T-helper 2 cell (primary cell): Measurements from ENCODE around the gene SOX12.
"Not testable (repeated sequence)": the region's sequence is repeated elsewhere in the genome, so short reads cannot be mapped to it uniquely, and the experiment has no call there.

Source experiments
- DNase-seq, 5 experiments: peaks; one replicate each; pipeline versions ENCODE4 v3.0.0 to v3.0.0-alpha.2; 2012 to 2022

SOX12 gene

DNA sequence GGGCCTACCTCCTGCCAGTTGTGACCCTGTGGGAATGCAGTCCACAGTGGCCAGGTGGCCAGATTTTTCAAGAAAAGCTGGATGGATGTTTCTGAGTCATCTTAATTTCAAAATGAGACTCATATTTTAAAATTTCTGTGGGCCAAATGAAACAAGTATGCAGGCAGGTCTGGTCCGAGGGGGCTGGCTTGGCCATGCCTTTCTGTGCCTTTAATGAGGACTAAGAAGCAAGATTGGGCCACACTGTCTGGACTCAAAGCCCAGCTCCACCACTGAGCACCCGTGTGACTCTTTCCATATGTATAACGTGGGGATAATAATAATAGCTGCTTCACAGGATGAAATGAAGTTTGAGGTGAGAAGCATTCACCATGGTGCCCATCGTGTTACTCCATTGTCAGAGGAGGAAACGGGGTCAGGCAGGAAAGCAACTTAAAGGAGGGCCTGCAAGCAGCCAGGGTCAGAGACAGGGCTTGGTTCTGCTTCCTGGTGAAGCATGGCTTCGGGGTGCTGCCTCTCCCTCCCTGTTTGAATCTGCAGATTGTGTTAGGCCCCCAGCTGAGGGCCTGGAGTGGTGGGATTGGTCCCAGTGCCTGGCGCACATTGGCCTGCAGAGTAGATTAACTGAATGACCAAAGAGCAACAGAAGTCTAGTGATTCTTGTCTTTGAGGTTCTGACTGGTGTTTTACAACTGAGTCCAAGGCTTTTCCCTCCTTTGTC, 3.8 kb downstream of the SOX12 start:
- DNase-seq = no peak

DNA sequence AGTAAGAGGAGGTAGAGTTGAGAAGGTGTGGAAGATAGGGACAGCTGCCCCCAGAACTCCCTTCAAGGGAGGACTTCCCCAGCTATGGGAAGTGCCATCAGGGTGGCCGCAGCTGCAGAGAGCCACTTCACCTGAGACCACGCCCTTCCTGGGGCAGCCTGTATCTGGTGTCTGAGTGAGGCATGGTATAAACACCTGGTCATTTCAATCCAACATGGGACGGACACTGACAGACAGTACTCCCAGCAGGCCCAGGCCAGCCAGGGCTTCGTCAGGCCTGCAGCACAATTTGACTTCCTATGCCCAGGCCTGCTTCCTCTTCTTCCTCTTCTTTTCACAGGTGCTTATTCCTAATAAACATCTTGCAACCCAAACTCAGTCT, 4.5 kb downstream of the SOX12 start:
- DNase-seq = no peak

DNA sequence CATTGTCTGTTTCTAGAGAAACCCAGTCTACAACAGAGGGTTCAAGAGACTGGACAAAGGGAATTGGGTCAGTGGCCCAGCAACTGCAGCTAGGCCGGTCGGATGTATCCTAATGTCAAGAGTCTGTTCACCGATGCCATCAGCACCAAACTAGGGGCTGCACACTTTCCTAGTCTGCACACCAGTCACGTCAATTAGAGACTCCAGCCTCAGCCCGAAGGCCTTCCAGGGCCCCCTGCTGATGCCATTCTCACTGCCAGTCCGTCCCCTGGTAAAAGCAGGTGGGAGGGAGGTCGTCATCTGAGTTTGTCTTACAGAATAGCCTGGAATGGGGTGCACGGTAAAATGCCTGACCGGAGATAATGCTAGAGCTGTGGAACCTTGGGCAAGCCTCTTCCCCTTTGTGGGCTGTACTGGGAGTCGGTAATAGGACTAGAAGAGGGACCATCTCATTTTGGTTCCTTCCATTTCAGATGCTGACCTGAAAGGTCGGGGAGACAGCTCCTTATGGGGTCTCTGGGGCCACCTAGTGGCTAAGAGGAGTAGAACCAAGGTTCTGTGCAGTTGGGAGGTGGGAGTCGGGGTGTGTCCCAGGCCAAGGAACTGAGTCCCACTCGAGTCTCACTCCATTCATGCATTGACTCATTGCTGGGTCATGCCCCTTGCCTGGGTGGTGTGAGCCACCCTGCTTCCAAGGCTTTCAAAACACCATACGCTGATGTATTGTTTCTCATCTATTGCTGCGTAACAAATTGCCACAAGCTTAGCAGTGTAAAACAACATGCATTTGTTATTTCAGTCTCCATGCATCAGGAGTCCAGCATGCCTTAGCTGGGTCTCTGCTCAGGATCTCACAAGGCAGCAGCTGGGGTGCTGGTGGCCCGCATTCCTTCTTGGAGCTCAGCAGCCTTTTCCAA, 5.1 kb downstream of the SOX12 start:
- peak in 4 of 5 experiments; percentile 43 to 69 (median 50) for DNase-seq

DNA sequence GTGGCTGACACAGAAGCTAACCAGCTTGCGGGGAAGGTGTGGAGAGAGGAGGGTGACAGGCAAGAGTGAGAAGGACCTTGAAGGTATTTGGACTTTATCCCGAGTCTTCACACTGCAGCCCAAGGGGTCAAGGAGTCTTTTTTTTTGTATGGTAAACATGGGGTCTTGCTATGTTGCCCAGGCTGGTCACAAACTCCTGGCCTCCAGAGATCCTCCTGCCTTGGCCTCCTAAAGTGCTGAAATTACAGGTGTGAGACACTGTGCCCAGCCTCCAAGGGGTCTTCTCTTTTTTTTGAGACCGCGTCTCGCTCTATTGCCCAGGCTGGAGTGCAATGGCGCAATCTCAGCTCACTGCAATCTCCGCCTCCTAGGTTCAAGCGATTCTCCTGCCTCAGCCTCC, 9.2 kb downstream of the SOX12 start:
- no peak for DNase-seq

DNA sequence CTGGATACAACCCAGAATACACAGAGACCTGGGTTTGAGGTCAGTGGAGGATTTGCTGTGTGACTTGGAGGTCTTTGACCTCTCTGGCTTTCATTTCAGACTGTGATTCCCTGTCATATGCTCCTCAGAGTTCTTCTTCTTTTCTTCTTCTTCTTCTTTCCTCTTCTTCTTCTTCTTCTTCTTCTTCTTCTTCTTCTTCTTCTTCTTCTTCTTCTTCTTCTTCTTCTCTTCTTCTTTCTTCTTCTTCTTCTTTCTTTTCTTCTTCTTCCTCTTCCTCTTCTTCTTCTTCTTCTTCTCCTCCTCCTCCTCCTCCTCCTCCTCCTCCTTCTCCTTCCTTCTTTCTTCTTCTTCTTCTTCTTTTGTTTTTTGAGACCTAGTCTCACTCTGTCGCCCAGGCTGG, 10.7 kb downstream of the SOX12 start:
- not testable (repeated sequence) for DNase-seq

DNA sequence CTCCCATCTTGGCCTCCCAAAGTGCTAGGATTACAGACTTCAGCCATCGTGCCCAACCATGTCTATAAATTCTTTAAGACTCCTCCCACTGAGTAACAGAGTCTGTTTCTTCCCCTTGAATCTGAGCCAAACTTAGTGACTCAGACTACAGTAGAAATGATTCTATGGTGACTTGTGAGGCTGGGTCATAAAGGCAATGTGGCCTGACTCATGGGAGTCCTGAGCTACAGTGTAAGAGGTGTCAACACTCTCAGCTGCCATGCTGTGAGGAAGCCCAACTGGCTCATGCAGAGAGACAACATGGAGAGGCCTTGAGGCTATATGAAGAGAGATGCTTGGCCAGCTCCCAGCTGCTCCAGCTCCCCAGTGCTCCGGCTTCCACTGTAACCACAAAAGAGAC, 16.3 kb downstream of the SOX12 start:
- peak in 1 of 5 experiments; percentile 26 for DNase-seq

DNA sequence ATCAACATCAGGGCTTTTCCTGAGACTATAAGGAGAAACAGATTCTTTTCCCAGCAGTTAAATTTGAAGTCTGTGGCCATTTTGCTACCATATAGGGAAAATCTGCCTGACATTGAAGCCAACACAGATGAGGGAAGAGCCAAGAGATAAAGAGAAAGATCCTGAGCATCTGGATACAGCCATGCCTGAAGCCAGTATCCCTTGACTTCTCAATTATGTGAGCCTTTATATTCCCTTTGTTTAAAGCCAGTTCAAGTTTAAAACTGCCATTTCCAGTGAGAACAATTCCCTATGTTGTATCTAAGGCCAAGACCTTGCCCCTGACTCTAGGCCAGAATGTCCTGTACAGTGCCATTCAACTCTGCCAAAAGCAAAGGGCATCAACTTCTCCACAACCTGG, 17.8 kb downstream of the SOX12 start:
- no peak for DNase-seq

DNA sequence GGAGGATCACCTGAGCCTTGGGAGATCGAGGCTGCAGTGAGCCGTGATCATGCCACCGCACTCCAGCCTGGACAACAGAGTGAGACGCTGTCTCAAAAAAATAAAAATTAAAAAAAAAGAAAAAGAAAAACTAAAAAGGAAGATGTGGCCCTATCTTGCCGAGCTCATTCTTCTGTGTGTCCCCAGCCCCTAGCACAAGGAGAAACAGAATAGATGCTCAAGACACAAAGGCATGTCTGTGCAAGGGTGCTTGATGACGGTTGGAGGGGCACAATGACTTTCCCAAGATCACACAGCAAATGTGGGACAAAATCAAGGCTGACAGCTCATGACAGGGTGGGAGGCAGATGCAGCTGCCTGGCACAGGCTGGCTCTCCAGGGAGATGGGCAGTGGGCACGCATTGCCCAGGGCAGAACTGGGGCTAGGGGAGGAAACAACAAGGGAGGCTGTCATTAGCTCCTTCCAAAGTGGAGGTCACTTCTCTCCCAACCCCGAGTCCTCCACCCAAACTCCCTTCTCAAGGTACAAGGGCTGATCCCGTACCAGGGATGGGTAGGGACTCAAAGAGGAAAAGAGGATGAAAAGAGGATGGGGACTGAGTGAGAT, 20.8 kb downstream of the SOX12 start:
- no peak for DNase-seq

DNA sequence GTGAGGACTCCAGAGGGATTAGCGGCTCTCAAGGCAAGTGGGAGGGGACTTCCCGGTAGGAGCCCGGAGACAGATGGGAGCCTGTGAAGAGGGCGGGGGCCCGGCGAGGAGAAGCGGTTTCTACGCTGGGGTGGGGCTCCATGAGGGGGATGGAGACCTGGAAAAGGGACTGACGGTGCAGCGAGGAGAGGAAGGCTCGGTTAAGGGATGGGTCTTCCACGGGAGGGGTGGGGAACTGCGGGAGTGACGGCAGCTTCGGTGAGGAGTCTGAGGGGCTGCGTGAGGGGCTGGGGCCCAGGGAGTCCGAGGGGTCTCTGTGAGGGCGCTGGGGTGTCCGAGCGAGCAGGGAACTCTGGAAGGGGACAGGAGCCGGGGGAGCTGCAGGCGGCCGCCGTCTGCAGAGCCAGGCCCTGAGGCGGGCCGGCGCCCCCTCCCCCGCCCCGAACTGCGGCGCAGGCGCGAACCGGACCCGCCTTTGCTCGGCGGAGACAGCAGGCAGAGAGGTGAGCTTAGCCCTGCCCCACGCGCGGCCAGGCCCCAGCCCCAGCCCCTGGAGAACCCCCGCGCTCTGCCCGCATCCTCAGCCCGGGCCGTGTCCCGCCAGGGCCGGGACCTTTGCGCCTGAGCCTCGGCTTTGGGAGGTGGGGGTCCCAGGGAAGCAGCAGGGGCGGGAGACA, 21.4 kb downstream of the SOX12 start, which contains the start of gene NRSN2:
Gene NRSN2, plus strand, starts transcription at position 472 of the 677 bp plus-strand sequence. CDS start 2,533 bp downstream, outside the sequence.
- peak in 1 of 5 experiments; percentile 27 for DNase-seq

DNA sequence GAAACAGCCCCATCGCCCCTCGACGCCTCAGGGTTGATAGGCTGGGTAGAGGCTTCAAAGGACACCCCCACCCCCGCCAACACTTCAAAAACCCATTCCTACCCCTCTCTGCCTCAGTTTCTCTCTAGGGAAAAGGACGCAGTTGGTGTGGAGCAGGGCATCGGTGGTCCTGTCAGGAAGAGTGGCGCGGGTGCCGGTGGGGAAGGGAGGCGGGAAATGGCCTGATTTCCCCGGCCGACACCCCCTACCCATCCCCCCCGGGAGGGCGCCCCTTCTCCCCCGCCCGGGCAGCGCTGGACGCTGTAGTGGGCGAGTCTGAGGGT, 21.9 kb downstream of the SOX12 start:
- no peak for DNase-seq

DNA sequence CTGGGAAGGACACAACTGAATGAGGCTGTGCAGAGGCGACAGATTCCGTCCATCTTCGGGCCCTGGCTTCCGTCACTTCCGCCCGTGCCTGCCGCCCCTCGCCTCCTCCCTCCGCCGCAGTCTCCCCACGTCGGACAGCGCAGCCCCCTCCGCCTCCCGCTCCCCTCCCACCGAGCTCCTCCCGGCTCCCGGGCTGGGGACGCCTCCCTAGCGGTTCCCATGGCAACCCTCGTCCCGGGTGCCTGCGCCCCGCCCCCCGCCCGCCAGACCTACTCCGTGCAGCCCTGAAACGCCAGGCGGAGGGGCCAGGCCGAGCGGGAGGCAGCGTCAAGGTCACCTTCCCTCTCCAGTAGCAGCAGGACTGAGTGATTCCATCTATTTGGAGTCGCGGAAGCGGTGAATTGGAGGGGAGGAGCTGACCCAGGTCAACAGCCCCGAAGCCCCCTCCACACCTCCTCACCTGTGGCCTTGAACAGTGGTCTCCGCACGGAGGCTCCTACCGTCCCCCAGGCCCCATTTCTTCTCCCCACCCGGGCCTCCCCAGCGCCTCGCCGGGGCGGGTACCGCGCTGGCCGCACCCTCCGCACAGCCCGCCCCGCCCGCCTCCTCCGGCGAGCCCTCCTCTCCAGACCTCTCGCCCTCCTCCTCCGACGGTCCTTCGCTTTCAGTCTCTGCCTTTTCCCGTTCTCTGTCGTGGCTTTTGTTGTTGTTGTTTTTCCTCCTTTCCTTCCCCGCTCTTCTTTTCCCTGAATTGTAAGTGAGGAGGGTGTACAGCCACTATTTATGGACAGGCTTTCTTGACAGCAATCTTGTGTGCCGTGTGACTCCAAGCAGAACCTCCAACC, 22.5 kb downstream of the SOX12 start:
- DNase-seq = peak; percentile 29 to 77 (median 46)

DNA sequence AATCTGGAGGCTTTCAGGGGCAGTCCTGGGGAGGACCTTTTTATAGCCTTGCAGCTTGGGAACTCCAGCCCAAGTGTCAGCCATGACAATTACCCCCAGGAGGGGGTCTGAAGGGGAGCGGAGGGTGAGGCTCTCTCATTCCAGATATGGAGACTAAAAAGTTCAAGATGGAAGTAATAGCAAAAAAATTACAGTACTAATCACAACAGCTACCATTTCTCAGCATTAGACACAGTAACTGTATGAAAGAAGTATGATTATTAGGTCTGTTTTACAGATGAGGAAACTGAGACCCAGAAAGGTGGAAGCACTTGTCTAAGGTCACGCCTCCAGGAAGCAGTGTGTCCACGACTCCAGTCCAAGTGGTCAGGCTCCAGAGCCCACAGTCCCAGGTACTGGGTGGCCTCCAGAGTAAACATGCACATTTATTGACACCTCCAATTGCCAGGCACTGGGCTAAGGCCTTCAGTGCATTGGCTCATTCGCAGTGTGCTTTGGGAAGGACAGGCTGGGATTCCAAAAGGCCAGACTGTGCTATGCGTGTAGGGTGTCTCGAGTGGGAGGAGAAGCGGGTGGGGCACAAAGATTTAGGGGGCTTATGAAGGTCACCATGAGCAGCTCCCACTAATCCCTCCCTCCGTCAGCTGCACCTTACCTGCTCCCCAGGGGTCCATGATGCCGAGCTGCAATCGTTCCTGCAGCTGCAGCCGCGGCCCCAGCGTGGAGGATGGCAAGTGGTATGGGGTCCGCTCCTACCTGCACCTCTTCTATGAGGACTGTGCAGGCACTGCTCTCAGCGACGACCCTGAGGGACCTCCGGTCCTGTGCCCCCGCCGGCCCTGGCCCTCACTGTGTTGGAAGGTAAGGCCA, 23.9 kb downstream of the SOX12 start:
- no peak for DNase-seq

DNA sequence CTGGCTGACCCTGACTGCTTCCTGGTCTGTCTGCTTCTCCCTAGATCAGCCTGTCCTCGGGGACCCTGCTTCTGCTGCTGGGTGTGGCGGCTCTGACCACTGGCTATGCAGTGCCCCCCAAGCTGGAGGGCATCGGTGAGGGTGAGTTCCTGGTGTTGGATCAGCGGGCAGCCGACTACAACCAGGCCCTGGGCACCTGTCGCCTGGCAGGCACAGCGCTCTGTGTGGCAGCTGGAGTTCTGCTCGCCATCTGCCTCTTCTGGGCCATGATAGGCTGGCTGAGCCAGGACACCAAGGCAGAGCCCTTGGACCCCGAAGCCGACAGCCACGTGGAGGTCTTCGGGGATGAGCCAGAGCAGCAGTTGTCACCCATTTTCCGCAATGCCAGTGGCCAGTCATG, 27.8 kb downstream of the SOX12 start:
- no peak for DNase-seq

DNA sequence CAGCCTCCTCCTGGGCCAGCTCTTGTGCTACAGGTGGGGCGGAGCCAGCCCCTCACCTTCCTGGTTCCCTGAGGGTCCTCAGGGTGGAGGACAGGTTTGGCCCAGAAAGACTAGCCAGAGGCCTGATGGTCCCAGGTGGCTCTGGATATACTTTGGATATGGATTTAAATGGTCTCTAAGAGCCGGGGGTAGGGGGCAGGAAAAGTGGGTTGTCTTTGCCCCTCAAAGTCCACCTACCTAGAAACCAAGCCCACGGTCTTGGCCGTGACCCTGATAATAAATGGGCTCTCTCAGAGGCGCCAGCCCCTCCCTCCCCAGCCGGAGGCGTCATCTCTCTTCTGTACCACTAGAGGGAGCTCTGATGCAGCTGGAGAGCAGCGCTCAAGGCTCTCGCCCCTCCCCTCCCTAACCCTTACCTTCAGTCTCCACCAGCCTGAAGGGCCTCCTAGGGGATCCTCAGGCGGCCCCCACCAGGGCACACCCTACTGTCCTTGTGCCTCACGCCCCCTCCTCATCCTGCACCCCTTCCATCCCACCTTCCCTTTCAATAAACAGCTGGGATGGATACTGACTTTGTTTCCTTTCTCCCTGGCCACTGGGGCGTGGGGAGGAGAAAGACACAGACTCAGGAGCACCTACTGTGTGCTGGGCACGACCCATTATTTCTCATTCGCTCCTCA, 29.1 kb downstream of the SOX12 start:
- peak; percentile 42 to 83 (median 69) for DNase-seq

DNA sequence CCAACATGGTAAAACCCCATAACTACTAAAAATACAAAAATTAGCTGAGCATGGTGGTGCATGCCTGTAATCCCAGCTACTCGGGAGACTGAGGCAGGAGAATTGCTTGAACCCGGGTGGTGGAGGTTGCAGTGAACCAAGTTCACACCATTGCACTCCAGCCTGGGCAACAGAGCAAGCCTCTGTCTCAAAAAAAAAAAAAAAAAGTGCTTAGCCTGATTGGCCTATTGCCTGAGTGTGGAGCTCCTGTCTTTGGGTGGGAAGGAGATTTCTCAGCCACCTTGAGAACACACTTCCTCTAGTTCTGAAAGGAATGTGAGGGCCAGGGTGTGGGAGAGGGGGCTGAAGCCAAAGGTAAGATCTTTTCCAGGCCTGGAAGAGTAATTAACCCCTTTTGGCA, 30.8 kb downstream of the SOX12 start:
- DNase-seq = not testable (repeated sequence)

DNA sequence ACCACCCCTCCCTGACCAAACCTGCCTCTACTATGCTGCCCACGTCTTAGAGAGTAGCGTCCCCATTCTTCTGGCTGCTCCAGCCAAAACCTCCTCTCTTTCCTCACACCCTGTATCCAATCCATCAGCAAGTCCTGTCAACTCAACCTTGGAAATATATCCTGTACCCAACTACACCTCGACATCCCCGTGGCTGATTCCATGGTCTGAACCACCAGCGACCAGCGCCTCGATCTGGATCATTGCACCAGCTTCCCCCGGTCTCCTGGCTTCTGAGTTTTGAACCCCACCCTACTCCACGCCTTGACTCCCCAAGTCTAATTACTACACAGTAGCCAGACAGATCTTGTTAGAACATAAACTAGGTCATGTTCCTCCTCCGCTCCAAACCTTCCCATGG, 31.4 kb downstream of the SOX12 start:
- DNase-seq = no peak

DNA sequence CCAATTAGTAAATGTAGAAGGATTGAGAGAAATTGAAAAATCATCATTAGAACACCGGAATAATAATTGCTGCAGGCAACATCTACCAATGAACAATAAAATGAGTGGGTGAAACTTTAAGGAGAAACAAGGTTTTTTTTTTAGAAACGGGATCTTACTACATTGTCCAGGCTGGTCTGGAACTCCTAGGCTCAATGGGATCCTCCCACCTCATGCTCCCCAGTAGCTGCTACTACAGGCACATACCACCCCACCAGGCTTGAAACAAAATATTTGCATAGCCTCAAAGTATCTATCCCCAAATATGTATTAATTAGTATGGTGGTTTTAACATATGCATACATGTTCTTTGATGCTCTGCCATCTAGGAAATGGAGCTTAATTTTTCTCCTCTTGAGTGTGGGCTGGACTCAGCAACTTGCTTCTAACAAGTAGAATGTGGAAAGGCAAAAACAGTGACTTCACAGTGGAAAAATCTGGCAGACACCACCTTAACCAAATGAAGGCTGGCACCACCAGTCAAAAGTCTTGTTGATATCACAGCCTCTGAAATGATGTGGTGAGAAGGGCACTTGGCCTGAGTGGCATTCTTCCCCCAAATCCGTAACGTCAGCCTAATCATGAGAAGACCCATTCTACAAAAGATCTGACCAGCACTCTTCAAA, 33.7 kb downstream of the SOX12 start:
- no peak for DNase-seq

DNA sequence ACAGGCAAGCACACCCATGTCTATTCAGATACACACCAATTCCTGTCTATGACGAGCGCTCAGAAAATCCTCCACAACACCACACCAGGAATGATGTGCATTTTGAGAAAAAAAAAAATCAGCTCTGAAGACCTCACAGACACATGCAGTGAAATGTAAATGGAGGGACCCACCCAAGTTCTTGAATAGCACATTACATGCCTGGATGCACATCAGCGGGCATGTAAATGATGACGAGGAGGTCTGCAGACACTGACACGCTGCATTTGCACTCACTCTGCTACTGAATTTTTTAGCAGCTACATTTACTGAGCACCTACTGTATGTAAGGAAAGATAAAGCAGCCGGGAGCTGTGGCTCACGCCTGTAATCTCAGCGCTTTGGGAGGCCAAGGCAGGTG, 36.2 kb downstream of the SOX12 start:
- no peak for DNase-seq
